ENCODE data around the gene ITGA11.

Gene ITGA11

DNA sequence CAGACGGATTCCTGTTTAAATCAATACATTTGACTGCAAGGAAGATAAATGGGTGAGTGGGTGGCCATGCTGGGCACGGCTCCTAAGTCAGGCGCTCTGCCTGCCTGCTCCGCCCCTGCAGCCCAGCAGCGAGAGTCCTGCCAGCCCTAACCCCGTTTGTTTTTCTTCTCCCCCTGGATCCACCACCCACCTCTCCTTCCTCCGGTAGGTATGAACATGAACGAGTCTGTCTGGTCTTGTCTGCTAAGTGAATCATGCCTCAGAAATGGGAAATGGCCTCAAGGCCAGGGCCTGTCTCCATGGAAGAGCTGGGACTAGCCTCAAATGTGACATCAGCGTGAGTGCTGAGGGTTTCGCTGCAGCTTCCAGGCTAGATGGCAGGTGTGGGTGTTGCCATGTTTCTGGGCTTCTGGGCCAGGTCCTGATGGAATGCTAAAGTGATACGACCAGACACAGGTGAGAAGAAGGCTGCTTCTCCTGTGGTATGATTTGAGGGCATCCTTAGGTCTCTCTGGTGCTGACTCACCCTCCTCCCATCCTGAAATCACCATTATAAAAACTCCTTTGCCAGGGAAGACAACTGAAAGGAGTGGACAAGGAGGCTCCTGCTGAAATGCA lies 160.0 kb downstream of the ITGA11 start:
- DNase-seq (ENCODE audit: insufficient read length), result no peak
- TF ChIP-seq POLR2A (IDR thresholded peaks at IDR 0.05; ENCODE audit: low read depth, low read length) (no peak), TAF1 (IDR thresholded peaks at IDR 0.05; ENCODE audit: borderline replicate concordance, low read depth, low read length) (no peak), POLR2AphosphoS5 (IDR thresholded peaks at IDR 0.05; ENCODE audit: low read depth, low read length) (no peak)
- FAIRE-seq, result no peak

DNA sequence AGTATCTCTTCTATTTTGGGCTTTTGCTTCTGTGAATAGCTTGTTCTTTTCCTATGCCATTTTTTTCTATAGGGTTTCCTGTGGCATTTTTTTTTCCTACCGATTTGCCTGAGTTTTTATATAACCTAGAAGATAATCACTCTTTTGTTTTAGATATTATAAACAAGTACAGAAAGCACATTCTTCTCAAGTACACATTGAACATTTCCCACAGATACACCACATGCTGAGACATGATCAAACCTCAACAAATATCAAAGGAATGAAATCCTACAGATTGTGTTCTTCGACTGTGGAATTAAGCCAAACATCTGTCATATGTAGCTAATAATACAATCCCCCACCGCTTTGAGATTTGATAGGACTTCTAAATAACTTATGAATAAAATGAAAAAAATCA lies 163.6 kb downstream of the ITGA11 start:
- FAIRE-seq, result no peak
- TF ChIP-seq POLR2A (IDR thresholded peaks at IDR 0.05; ENCODE audit: low read depth, low read length) (no peak), TAF1 (IDR thresholded peaks at IDR 0.05; ENCODE audit: borderline replicate concordance, low read depth, low read length) (no peak), POLR2AphosphoS5 (IDR thresholded peaks at IDR 0.05; ENCODE audit: low read depth, low read length) (no peak)

DNA sequence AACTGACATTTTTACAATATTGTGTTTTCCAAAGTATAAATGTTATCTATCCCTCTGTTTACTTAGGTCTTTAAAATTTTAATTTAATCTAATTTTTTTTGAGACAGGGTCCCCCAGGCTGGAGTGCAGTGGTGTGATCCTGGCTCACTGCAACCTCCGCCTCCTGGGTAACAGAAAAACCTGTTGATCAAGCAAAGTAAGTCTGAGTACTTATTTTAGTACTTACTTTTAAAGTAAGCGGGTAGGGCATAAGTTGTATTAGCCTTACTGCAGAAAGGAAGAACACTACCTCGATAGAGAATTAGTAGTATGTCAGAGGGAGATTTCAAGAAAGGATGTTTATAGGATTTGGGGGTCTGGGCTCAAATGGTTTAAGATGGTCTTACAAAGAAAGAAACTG lies 166.3 kb downstream of the ITGA11 start:
- no peak for DNase-seq (ENCODE audit: insufficient read length)
- TF ChIP-seq POLR2A (IDR thresholded peaks at IDR 0.05; ENCODE audit: low read depth, low read length) (no peak), TAF1 (IDR thresholded peaks at IDR 0.05; ENCODE audit: borderline replicate concordance, low read depth, low read length) (no peak), POLR2AphosphoS5 (IDR thresholded peaks at IDR 0.05; ENCODE audit: low read depth, low read length) (no peak)

More for the DNA sequence above, 163.6 kb downstream of the ITGA11 start:
- no peak for DNase-seq (ENCODE audit: insufficient read length)

DNA sequence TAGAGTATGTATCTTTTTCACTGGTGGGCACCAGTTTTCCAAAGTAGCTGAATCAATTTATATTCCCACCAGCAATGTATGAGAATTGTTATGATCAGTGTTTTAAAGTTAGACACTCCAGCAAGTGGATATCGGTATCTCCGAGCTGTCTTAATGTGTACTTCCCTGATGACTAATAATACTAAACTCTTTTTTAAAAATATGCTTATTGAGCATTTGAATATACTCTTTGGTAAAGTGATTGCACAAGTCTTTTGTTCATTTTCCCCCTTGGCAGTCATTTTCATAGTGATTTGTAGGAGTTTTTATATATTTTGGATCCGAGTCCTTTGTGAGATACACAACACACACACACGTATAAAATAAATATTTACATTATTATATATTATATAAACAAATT lies 166.9 kb downstream of the ITGA11 start:
- FAIRE-seq, result no peak
- no peak for DNase-seq (ENCODE audit: insufficient read length)
- no peak for TF ChIP-seq POLR2AphosphoS5 (IDR thresholded peaks at IDR 0.05; ENCODE audit: low read depth, low read length)
- TF ChIP-seq POLR2A (IDR thresholded peaks at IDR 0.05; ENCODE audit: low read depth, low read length), result no peak
- no peak for TF ChIP-seq TAF1 (IDR thresholded peaks at IDR 0.05; ENCODE audit: borderline replicate concordance, low read depth, low read length)

More for the DNA sequence above, 166.3 kb downstream of the ITGA11 start:
- FAIRE-seq, result no peak

DNA sequence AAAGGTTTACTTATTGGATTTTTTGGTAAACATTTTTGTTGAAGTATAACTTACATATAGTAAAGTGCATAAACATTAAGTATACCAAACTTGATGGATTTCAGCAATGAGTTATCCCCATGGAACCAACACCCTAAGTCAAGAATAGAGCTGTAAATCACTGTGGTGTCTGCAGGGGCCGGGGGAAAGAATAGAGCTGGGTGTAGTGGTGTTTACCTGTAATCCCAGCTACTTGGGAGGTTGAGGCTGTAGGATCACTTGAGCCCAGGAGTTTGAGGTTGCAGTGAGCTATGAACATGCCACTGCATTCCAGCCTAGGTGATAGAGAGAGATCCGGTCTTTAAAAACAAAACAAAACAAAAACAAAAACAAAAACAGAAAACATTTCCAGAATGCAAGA lies 167.7 kb downstream of the ITGA11 start:
- no peak for TF ChIP-seq POLR2AphosphoS5 (IDR thresholded peaks at IDR 0.05; ENCODE audit: low read depth, low read length)
- TF ChIP-seq TAF1 (IDR thresholded peaks at IDR 0.05; ENCODE audit: borderline replicate concordance, low read depth, low read length), result no peak
- TF ChIP-seq POLR2A (IDR thresholded peaks at IDR 0.05; ENCODE audit: low read depth, low read length), result no peak
- peak; percentile 50 for FAIRE-seq
- DNase-seq (ENCODE audit: insufficient read length), result no peak

DNA sequence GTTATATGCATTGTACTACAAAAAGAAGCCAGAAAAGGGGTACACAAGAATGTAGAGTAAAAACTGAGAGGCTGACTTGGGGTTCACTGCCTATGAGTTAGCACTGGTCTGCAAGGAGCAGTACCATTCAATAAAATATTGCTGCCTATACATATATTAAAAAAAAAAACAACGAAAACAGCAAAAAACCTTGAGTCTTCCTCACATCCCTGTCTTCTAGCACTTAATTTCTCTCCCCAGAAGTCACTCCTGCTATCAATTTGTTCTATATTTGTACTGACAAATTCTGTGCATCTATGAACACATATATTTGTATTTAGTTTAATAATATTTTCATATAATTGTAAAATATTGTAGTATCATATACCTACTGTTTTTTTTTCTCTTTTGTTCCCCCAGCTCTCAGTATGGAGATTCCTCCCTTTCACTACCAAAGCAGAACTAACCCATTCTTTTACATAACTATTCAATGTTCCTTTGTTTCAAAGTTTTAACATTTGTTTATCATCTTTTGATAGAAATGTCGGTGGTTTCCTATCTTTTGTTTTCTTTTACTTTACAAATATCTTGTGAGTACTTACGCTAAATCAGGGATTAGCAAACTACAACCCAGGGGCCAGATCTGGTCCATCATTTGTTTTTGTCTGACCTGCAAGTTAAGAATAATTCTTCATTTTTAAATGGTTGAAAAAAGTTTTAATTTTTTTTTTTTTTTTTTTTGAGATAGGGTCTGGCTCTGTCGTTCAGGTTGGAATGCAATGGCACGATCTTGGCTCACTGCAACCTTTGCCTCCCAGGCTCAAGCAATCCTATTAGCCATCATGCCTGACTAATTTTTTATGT lies 169.2 kb downstream of the ITGA11 start:
- TF ChIP-seq TAF1 (IDR thresholded peaks at IDR 0.05; ENCODE audit: borderline replicate concordance, low read depth, low read length) (no peak), POLR2AphosphoS5 (IDR thresholded peaks at IDR 0.05; ENCODE audit: low read depth, low read length) (no peak), POLR2A (IDR thresholded peaks at IDR 0.05; ENCODE audit: low read depth, low read length) (no peak)
- DNase-seq (ENCODE audit: insufficient read length) (no peak), FAIRE-seq (no peak)

DNA sequence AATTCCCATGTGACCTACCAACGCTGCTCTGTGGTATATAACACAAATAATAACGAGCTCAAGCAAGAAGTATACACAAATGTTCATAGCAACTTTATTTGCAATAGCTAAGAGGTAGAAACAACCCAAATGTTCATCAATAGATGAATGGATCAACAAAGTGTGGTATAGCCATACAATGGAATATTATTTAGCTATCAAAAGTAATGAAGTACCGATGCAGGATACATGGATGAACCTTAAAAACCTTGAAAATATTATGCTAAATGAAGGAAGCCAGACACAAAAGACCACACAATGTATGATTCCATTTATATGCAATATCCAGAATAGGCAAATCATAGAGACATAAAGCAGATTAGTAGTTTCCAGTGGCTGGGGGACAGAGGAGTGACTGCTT lies 170.0 kb downstream of the ITGA11 start:
- no peak for FAIRE-seq
- no peak for DNase-seq (ENCODE audit: insufficient read length)
- TF ChIP-seq POLR2A (IDR thresholded peaks at IDR 0.05; ENCODE audit: low read depth, low read length) (no peak), POLR2AphosphoS5 (IDR thresholded peaks at IDR 0.05; ENCODE audit: low read depth, low read length) (no peak), TAF1 (IDR thresholded peaks at IDR 0.05; ENCODE audit: borderline replicate concordance, low read depth, low read length) (no peak)

DNA sequence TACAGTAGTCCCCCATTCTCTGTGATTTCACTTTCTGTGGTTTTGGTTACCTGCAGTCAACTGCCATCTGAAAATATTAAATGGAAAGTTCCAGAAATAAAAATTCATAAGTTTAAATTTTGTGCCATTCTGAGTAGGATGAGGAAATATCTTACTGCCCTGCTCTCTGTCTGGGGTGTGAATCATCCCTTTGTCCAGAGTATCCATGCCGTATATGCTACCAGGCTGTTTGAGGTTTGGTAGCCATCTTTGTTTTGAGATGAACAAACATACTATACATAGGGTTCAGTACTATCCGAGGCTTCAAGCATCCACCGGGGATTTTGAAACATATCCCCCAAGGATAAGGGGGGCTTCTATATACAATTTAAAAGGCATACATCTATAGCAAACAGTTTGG lies 170.7 kb downstream of the ITGA11 start:
- no peak for DNase-seq (ENCODE audit: insufficient read length)
- no peak for TF ChIP-seq POLR2AphosphoS5 (IDR thresholded peaks at IDR 0.05; ENCODE audit: low read depth, low read length)
- no peak for TF ChIP-seq TAF1 (IDR thresholded peaks at IDR 0.05; ENCODE audit: borderline replicate concordance, low read depth, low read length)
- no peak for TF ChIP-seq POLR2A (IDR thresholded peaks at IDR 0.05; ENCODE audit: low read depth, low read length)
- FAIRE-seq, result no peak

DNA sequence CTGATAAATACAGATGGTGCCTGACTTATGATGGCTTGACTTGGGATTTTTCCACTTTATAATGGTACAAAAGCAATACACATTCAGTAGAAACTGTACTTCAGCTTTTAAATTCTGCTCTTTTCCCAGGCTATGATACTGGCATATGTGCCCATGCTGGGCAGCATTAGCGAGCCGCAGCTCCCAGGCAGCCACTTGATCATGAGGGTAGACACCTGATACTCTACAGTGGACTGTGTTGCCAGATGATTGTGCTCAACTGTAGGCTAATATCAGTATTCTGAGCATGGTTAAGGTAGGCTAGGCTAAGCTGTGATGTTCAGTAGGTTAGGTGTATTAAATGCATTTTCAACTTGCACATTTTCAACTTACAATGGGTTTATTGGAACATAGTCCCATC lies 172.1 kb downstream of the ITGA11 start:
- TF ChIP-seq POLR2A (IDR thresholded peaks at IDR 0.05; ENCODE audit: low read depth, low read length) (no peak), POLR2AphosphoS5 (IDR thresholded peaks at IDR 0.05; ENCODE audit: low read depth, low read length) (no peak), TAF1 (IDR thresholded peaks at IDR 0.05; ENCODE audit: borderline replicate concordance, low read depth, low read length) (no peak)
- DNase-seq (ENCODE audit: insufficient read length), result no peak
- no peak for FAIRE-seq

DNA sequence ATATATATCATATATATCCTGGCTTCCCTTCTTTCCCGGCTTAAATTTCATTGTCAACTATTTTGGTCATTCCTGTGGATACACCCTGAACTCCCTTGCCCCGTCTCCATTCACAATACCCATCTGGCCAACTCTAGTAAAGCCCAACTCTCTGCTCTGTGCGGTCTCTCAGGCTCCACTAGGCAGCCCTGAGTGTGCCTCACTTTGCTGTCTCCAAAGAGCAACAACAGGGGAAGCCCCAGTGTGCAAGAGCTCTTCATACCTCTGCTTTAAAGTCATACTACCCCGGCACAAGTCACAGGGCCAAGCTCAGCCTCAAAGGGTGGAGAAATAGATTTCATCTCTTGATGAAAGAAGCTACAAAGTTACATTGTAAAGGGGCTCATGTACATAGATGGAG lies 173.3 kb downstream of the ITGA11 start:
- TF ChIP-seq POLR2A (IDR thresholded peaks at IDR 0.05; ENCODE audit: low read depth, low read length) (no peak), POLR2AphosphoS5 (IDR thresholded peaks at IDR 0.05; ENCODE audit: low read depth, low read length) (no peak), TAF1 (IDR thresholded peaks at IDR 0.05; ENCODE audit: borderline replicate concordance, low read depth, low read length) (no peak)
- FAIRE-seq (no peak), DNase-seq (ENCODE audit: insufficient read length) (no peak)

DNA sequence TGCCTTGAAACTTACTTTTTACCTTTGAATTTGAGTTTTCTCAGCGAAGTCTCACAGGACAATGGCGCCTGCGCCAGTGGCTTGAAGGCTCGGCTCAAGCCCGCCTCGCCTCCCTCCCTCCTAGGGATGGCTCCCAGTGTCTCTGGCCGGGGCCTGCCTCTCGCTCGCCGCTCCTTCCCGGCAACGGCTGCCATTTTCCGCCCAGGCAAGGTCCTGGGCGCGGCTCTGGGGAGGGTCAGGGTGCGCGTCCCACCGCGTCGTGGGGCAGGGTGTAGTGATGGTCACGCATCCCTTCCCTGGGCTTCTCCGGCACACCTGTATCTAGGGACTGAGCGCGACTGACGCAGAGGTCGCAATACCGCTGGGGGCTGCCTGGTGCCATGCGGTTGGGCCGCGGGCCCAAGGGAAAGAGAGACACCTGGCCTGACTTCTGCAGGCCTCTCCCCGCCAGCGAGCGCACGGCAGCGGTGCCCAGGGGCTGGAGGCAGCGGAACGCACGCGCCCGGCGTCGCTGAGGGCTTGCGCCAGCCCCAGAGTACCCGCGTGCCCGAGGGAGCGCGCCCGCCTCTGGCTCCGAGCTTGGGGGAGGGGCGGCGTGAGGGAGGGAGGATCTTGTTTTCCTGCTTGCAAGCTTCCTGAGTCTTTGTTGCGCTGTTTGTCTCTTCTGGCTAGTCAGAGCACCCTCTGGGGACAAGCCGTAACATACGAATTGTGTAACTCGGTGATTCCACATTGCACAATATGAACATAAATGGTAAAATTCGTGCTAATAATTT lies 175.1 kb downstream of the ITGA11 start:
- DNase-seq (ENCODE audit: insufficient read length) (peak; percentile 33), FAIRE-seq (peak; percentile 44)

More for the DNA sequence above, 175.1 kb downstream of the ITGA11 start:
- no peak for TF ChIP-seq POLR2AphosphoS5 (IDR thresholded peaks at IDR 0.05; ENCODE audit: low read depth, low read length)

Data from GM12892 (cell line).